Measurements from ENCODE around the gene PPP1R14B. TPM values are rescaled to one million over a fixed set of nuclear protein-coding genes. Genes with fewer than 3 reads are reported as not detected.

Gene PPP1R14B
- total and polyA plus RNA-seq, 2 of the 13 experiments (the other 11 are each of a cell fraction or from before 2014, with no cell fraction given), result 110 to 148 TPM

GRCh38 chr11:64234647-64235379, 11.9 kb downstream of the PPP1R14B start (continued):
- TF ChIP-seq, protein P1, sequence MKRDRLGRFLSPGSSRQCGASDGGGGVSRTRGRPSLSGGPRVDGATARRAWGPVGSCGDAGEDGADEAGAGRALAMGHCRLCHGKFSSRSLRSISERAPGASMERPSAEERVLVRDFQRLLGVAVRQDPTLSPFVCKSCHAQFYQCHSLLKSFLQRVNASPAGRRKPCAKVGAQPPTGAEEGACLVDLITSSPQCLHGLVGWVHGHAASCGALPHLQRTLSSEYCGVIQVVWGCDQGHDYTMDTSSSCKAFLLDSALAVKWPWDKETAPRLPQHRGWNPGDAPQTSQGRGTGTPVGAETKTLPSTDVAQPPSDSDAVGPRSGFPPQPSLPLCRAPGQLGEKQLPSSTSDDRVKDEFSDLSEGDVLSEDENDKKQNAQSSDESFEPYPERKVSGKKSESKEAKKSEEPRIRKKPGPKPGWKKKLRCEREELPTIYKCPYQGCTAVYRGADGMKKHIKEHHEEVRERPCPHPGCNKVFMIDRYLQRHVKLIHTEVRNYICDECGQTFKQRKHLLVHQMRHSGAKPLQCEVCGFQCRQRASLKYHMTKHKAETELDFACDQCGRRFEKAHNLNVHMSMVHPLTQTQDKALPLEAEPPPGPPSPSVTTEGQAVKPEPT (CRISPR knock-in tag; IDR thresholded peaks at IDR 0.05; ENCODE audit: low read depth), result no peak
- TF ChIP-seq IKZF4 (CRISPR knock-in tag; IDR thresholded peaks at IDR 0.05; ENCODE audit: borderline replicate concordance, low read depth, not compliant biosample characterization) (no peak), HDAC6 (IDR thresholded peaks at IDR 0.05; ENCODE audit: low read depth, low read length) (no peak), KAT8 (CRISPR knock-in tag; IDR thresholded peaks at IDR 0.05) (no peak), TERF1 (CRISPR knock-in tag; IDR thresholded peaks at IDR 0.05) (no peak), PRPF4 (IDR thresholded peaks at IDR 0.05; ENCODE audit: low read depth, low read length, poor library complexity, severe bottlenecking) (no peak), MEIS1 (CRISPR knock-in tag; IDR thresholded peaks at IDR 0.05; ENCODE audit: borderline replicate concordance) (no peak), CCAR2 (optimal IDR thresholded peaks at IDR 0.05; ENCODE audit: low read depth, low read length) (no peak), ZNF446 (CRISPR knock-in tag; IDR thresholded peaks at IDR 0.05) (peak; percentile 61; the same call in 1 of the 2 replicates), ZNF777 (CRISPR knock-in tag; IDR thresholded peaks at IDR 0.05) (peak; percentile 82), MAZ (IDR thresholded peaks at IDR 0.05; ENCODE audit: borderline replicate concordance, low read depth, low read length) (peak; percentile 63; the same call in 1 of the 2 replicates), MAZ (CRISPR knock-in tag; IDR thresholded peaks at IDR 0.05; ENCODE audit: low read depth) (0 out of 2 replicates have a peak, but pooled peaks have one; percentile 29), ZNF577 (CRISPR knock-in tag; IDR thresholded peaks at IDR 0.05; ENCODE audit: borderline replicate concordance, low read depth) (no peak), TOPORS (CRISPR knock-in tag; IDR thresholded peaks at IDR 0.05) (no peak), HNF4A (CRISPR knock-in tag; IDR thresholded peaks at IDR 0.05) (no peak), ZNF34 (CRISPR knock-in tag; IDR thresholded peaks at IDR 0.05; ENCODE audit: borderline replicate concordance) (no peak), BATF2 (CRISPR knock-in tag; IDR thresholded peaks at IDR 0.05) (no peak), ADNP (CRISPR knock-in tag; IDR thresholded peaks at IDR 0.05) (no peak)
- TF ChIP-seq, protein P2, sequence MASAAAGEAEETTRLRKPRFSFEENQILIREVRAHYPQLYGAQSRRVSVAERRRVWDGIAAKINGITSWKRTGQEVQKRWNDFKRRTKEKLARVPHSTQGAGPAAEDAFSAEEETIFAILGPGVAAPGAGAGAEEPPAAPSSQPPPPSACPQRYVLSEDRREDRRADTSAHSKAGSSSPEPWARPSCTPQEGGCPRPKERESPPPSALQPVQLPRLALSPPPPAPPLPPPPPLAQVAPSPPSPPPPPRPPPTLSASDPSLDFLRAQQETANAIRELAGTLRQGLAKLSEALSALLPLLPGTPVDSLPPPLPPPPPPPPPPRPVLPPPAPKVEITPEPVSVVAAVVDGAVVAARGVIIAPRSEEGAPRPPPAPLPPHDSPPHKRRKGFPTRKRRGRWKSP (CRISPR knock-in tag; IDR thresholded peaks at IDR 0.05), result no peak
- TF ChIP-seq, protein P3, sequence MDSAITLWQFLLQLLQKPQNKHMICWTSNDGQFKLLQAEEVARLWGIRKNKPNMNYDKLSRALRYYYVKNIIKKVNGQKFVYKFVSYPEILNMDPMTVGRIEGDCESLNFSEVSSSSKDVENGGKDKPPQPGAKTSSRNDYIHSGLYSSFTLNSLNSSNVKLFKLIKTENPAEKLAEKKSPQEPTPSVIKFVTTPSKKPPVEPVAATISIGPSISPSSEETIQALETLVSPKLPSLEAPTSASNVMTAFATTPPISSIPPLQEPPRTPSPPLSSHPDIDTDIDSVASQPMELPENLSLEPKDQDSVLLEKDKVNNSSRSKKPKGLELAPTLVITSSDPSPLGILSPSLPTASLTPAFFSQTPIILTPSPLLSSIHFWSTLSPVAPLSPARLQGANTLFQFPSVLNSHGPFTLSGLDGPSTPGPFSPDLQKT (CRISPR knock-in tag; IDR thresholded peaks at IDR 0.05; ENCODE audit: borderline replicate concordance), result no peak
- TF ChIP-seq, protein P4, sequence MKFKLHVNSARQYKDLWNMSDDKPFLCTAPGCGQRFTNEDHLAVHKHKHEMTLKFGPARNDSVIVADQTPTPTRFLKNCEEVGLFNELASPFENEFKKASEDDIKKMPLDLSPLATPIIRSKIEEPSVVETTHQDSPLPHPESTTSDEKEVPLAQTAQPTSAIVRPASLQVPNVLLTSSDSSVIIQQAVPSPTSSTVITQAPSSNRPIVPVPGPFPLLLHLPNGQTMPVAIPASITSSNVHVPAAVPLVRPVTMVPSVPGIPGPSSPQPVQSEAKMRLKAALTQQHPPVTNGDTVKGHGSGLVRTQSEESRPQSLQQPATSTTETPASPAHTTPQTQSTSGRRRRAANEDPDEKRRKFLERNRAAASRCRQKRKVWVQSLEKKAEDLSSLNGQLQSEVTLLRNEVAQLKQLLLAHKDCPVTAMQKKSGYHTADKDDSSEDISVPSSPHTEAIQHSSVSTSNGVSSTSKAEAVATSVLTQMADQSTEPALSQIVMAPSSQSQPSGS (CRISPR knock-in tag; IDR thresholded peaks at IDR 0.05), result no peak

Data from HepG2 (cell line).